ENCODE measurements around the gene BMPR1A.

BMPR1A gene

DNA sequence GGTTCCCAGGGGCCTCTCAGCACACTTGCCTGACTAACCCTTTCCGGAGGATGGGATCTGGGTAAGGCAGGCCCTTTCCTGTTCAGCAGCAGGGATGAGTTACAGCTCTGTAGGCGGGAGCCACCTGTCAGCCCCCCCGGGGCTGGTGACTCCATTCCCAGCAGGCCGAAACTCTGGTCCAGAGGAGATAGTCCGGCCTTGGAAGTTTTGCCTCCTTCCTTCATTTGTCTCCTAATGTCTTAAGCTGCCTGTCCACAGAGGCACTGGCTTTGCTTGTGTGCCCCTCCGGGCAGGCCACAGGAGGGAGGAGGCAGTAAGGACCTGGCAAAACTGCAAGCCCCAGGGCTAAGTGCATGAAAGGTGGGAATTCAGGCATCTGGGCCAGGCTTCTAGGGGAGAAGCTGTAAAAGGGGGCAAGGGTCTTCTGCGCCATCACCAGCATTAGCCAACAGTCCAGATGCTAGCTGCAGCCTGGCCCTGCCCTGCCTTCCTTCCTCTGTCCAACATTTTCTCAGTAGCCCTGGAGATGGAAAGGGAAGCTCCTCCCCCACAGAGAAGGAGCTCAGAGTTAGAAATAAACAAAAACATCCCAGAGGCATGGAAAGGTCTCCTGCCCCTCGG, 213.1 kb downstream of the BMPR1A start (continued):
- no peak for TF ChIP-seq CREB5 (CRISPR knock-in tag; IDR thresholded peaks at IDR 0.05; ENCODE audit: low read depth)
- no peak for TF ChIP-seq ISL1 (CRISPR knock-in tag; IDR thresholded peaks at IDR 0.05)
- TF ChIP-seq TSHZ2 (CRISPR knock-in tag; IDR thresholded peaks at IDR 0.05) = no peak
- TF ChIP-seq OSR1 (CRISPR knock-in tag; IDR thresholded peaks at IDR 0.05) = no peak
- TF ChIP-seq GLIS3 (CRISPR knock-in tag; IDR thresholded peaks at IDR 0.05) = no peak
- no peak for TF ChIP-seq SNAI2 (CRISPR knock-in tag; IDR thresholded peaks at IDR 0.05)
- no peak for TF ChIP-seq CSDC2 (CRISPR knock-in tag; IDR thresholded peaks at IDR 0.05)
- TF ChIP-seq ZC3H10 (CRISPR knock-in tag; IDR thresholded peaks at IDR 0.05) = no peak
- TF ChIP-seq TOX (CRISPR knock-in tag; IDR thresholded peaks at IDR 0.05; ENCODE audit: borderline replicate concordance) = no peak
- TF ChIP-seq RARB (CRISPR knock-in tag; IDR thresholded peaks at IDR 0.05) = no peak
- TF ChIP-seq TCF4 (CRISPR knock-in tag; IDR thresholded peaks at IDR 0.05; ENCODE audit: borderline replicate concordance) = no peak

DNA sequence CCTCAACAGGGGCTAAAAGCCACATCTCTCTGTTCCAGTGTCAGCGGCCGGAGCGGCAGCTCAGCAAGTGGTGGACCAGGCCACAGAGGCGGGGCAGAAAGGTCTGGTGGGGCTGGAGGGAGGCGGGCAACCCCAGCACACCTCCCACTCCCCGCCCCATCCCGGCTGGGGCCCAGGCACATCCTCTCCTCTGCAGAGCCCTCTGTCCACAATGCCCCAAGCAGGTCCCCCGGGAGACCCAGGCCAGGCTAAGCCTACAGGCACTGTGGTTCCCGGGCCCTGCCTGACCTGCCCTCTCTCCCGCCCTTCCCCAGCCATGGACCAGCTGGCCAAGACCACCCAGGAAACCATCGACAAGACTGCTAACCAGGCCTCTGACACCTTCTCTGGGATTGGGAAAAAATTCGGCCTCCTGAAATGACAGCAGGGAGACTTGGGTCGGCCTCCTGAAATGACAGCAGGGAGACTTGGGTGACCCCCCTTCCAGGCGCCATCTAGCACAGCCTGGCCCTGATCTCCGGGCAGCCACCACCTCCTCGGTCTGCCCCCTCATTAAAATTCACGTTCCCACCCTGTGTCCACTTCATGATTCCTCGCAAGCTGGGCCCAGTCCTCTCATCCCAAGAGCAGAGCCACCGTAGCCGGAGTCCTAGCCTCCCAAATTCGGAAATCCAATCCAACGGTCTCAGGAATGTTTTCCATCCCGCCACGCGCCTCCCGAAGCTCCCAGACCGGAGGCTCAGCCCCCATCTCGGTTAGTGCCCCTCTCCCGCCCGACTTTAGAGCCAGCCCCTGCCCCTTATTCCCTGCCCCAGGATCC, 214.0 kb downstream of the BMPR1A start:
- TF ChIP-seq ARNTL (CRISPR knock-in tag; IDR thresholded peaks at IDR 0.05; ENCODE audit: borderline replicate concordance, low read depth) = no peak
- TF ChIP-seq BACH2 (CRISPR knock-in tag; IDR thresholded peaks at IDR 0.05; ENCODE audit: borderline replicate concordance) = no peak
- TF ChIP-seq ZFP30 (CRISPR knock-in tag; IDR thresholded peaks at IDR 0.05) = no peak
- no peak for TF ChIP-seq PATZ1 (CRISPR knock-in tag; IDR thresholded peaks at IDR 0.05; ENCODE audit: borderline replicate concordance)
- no peak for TF ChIP-seq GLIS3 (CRISPR knock-in tag; IDR thresholded peaks at IDR 0.05)
- no peak for TF ChIP-seq SNAI2 (CRISPR knock-in tag; IDR thresholded peaks at IDR 0.05)
- TF ChIP-seq TCF4 (CRISPR knock-in tag; IDR thresholded peaks at IDR 0.05; ENCODE audit: borderline replicate concordance) = no peak
- TF ChIP-seq POU6F1 (CRISPR knock-in tag; IDR thresholded peaks at IDR 0.05; ENCODE audit: borderline replicate concordance, low read depth) = no peak
- no peak for TF ChIP-seq ESRRG (CRISPR knock-in tag; IDR thresholded peaks at IDR 0.05)
- no peak for TF ChIP-seq RARB (CRISPR knock-in tag; IDR thresholded peaks at IDR 0.05)
- no peak for TF ChIP-seq ZNF70 (CRISPR knock-in tag; IDR thresholded peaks at IDR 0.05)
- TF ChIP-seq OSR1 (CRISPR knock-in tag; IDR thresholded peaks at IDR 0.05) = no peak
- TF ChIP-seq, protein P1, sequence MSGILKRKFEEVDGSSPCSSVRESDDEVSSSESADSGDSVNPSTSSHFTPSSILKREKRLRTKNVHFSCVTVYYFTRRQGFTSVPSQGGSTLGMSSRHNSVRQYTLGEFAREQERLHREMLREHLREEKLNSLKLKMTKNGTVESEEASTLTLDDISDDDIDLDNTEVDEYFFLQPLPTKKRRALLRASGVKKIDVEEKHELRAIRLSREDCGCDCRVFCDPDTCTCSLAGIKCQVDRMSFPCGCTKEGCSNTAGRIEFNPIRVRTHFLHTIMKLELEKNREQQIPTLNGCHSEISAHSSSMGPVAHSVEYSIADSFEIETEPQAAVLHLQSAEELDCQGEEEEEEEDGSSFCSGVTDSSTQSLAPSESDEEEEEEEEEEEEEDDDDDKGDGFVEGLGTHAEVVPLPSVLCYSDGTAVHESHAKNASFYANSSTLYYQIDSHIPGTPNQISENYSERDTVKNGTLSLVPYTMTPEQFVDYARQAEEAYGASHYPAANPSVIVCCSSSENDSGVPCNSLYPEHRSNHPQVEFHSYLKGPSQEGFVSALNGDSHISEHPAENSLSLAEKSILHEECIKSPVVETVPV (CRISPR knock-in tag; IDR thresholded peaks at IDR 0.05) = no peak
- no peak for TF ChIP-seq CSDC2 (CRISPR knock-in tag; IDR thresholded peaks at IDR 0.05)
- no peak for TF ChIP-seq TSHZ2 (CRISPR knock-in tag; IDR thresholded peaks at IDR 0.05)
- no peak for TF ChIP-seq ZNF8 (CRISPR knock-in tag; IDR thresholded peaks at IDR 0.05)
- TF ChIP-seq ZFP3 (CRISPR knock-in tag; IDR thresholded peaks at IDR 0.05) = no peak
- no peak for TF ChIP-seq CREB5 (CRISPR knock-in tag; IDR thresholded peaks at IDR 0.05; ENCODE audit: low read depth)
- TF ChIP-seq TOX (CRISPR knock-in tag; IDR thresholded peaks at IDR 0.05; ENCODE audit: borderline replicate concordance) = no peak
- no peak for TF ChIP-seq ZNF565 (CRISPR knock-in tag; conservative IDR thresholded peaks at IDR 0.05; ENCODE audit: low read depth)
- ATAC-seq = no peak

Measured in SK-N-SH treated with all-trans-retinoic acid at 6 μM for 48 hours (cell line).